ENCODE data around the gene TIMM8B. TPM values are rescaled to one million over a fixed set of nuclear protein-coding genes. Genes with fewer than 3 reads are reported as not detected.
A peak's percentile ranks its signal among the peaks of the same experiment; 100 is the strongest.
"Not testable (repeated sequence)": the region's sequence is repeated elsewhere in the genome, so short reads cannot be mapped to it uniquely, and the experiment has no call there.

The TIMM8B gene
- total and polyA plus RNA-seq, 5 experiments from 2014 or later, result 26.2 to 75.2 (median 58.0) TPM

DNA sequence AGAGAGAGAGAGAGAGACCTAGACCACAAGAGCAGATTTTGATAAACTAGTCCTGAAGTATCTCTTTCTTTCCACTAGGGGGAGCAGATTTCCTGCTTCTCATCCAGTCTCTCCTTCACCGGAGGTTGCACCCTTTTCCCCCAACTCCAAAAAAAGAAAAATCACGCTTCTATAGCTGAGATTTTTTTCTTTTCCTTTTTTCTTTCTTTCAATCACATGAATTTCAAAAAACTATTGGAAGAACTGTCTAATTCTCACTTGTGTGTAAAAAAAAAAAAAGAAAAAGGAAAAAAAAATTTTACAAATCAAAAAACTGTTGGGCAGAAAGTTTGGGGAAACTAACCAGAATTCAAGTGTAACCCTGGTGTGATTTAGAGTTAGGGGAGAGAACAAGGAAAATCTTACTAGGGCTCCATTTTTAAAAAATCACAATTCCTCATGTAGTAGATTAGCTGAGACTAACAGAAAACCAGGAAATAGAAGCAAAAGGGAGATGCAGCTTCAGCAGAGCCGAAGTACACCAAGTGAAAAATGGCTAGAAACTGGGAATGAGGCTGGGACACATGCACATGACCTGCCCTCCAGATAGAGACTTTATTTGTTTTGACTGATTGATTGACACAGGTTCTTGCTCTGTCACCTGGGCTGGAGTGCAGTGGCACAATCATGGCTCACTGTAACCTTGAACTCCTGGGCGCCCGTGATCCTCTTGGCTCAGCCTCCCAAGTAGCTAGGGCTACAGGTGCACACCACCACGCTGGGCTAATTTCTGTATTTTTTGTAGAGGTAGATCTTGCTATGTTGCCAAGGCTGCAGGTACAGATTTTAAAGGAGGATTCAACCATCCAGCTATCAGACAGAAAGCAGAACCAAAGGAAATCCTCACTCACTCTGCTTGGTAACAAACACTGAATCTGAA is 27.2 kb upstream of the TIMM8B start:
- POLR2A ChIA-PET, result interaction anchor here (0.7 kb wide), 1 partner anchor 525 kb away, joined by 5 read pairs; no protein-coding TSS in a partner anchor
- Mint-ChIP-seq H3K27ac (no peak overlapping the region), H3K4me3 (no peak overlapping the region), H3K27me3 (no peaks in the 10 kb centered on the region), H3K36me3 (peaks cover 0 to 13% (median 4%) of the 10 kb centered on the region in 3 donors), H3K9me3 (no peaks in the 10 kb centered on the region), H3K4me1 (peaks cover 2 to 16% (median 14%) of the 10 kb centered on the region in 4 donors)
- DNase-seq (peak in 3 of 10 donors; percentile 45 to 47 (median 46)), ATAC-seq (peak in 1 of 2 donors; percentile 54)

DNA sequence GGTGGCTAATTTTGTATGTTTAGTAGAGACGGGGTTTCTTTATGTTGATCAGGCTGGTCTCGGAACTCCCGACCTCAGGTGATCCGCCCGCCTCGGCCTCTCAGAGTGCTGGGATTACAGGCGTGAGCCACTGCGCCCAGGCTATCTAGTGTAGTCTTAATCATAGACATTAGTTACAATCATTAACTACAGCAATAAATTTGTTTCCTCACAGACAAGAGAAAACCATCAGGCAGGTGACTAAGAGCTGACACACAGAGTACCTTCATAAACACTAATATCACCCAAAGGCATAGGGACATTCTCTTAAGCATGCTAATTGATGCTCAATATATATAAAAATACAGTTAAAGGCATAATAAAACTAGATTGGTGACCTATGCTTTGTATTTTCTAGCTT is 19.5 kb upstream of the TIMM8B start:
- Mint-ChIP-seq H3K36me3 (peaks cover 4 to 12% (median 7%) of the 10 kb centered on the region in 3 donors), H3K4me3 (no peak overlapping the region), H3K27me3 (no peaks in the 10 kb centered on the region), H3K27ac (no peak overlapping the region), H3K4me1 (no peaks in the 10 kb centered on the region), H3K9me3 (no peaks in the 10 kb centered on the region)
- ATAC-seq (no peak), DNase-seq (no peak)
- POLR2A ChIA-PET, result no interaction called here

GRCh38 chr11:112103446-112103845 is 16.9 kb upstream of the TIMM8B start:
- Mint-ChIP-seq H3K4me3 (no peak overlapping the region), H3K27me3 (no peaks in the 10 kb centered on the region), H3K27ac (no peak overlapping the region), H3K36me3 (peaks cover 4 to 15% (median 10%) of the 10 kb centered on the region in 3 donors), H3K4me1 (peaks cover 0 to 1% (median 0%) of the 10 kb centered on the region in 4 donors), H3K9me3 (no peaks in the 10 kb centered on the region)
- POLR2A ChIA-PET, result no interaction called here
- ATAC-seq (no peak), DNase-seq (no peak)

DNA sequence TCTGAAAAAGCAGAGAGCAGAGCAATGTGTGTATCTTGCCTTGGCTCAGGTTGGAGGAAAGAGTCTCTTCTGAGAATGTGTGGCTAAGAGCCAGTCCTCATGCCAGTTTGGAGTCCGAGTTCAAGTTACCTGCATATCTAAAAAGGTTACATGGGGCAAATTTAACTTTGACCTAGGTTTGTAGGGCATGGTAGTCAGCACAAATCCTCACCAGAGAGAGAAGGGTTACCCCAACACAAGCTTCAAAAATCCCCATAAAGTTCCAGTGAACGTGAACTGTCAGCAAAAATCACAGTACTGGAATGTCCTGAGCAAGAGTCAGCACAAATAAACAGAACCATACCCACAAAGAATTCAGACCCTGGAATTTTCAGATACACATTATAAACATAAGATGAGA is 13.9 kb upstream of the TIMM8B start:
- H3K27me3 Mint-ChIP-seq, result no peaks in the 10 kb centered on the region

GRCh38 chr11:112097734-112098528 is 11.4 kb upstream of the TIMM8B start:
- Mint-ChIP-seq H3K27ac (peak overlapping the region in 2 of 10 donors; percentile 13 to 33), H3K4me3 (no peak overlapping the region), H3K9me3 (no peaks in the 10 kb centered on the region), H3K27me3 (no peaks in the 10 kb centered on the region), H3K36me3 (peaks cover 8 to 54% (median 16%) of the 10 kb centered on the region in 3 donors), H3K4me1 (peaks cover 0 to 7% (median 0%) of the 10 kb centered on the region in 4 donors)
- ATAC-seq (no peak), DNase-seq (no peak)
- POLR2A ChIA-PET, result no interaction called here

More for the DNA sequence above, 13.9 kb upstream of the TIMM8B start:
- Mint-ChIP-seq H3K36me3 (peaks cover 8 to 35% (median 10%) of the 10 kb centered on the region in 3 donors), H3K4me1 (peaks cover 0 to 7% (median 0%) of the 10 kb centered on the region in 4 donors), H3K4me3 (no peak overlapping the region), H3K9me3 (no peaks in the 10 kb centered on the region), H3K27ac (peak overlapping the region in 1 of 10 donors; percentile 22)
- ATAC-seq, result no peak
- POLR2A ChIA-PET, result no interaction called here
- DNase-seq, result no peak

- no peaks in the 10 kb centered on the region for H3K27me3 Mint-ChIP-seq
- no peaks in the 10 kb centered on the region for H3K9me3 Mint-ChIP-seq
- ATAC-seq, result no peak
- H3K4me1 Mint-ChIP-seq, result peaks cover 0 to 12% (median 3%) of the 10 kb centered on the region in 4 donors
- H3K27ac Mint-ChIP-seq, result no peak overlapping the region
- H3K4me3 Mint-ChIP-seq, result no peak overlapping the region
- no peak for DNase-seq
- POLR2A ChIA-PET, result interaction anchor here (0.7 kb wide), 1 partner anchor 1121 kb away, joined by 4 read pairs; no protein-coding TSS in a partner anchor
- H3K36me3 Mint-ChIP-seq, result peaks cover 17 to 68% (median 20%) of the 10 kb centered on the region in 3 donors
Observed at GRCh38 chr11:112096194-112096593, 9.6 kb upstream of the TIMM8B start.

- H3K9me3 Mint-ChIP-seq, ATAC-seq, POLR2A ChIA-PET, H3K27me3 Mint-ChIP-seq, DNase-seq, H3K4me3 Mint-ChIP-seq, H3K27ac Mint-ChIP-seq: not testable (repeated sequence)
- H3K4me1 Mint-ChIP-seq, result peaks cover 0 to 12% (median 6%) of the 10 kb centered on the region in 4 donors
- peaks cover 21 to 73% (median 21%) of the 10 kb centered on the region in 3 donors for H3K36me3 Mint-ChIP-seq
Observed at GRCh38 chr11:112095302-112095701, 8.7 kb upstream of the TIMM8B start.

DNA sequence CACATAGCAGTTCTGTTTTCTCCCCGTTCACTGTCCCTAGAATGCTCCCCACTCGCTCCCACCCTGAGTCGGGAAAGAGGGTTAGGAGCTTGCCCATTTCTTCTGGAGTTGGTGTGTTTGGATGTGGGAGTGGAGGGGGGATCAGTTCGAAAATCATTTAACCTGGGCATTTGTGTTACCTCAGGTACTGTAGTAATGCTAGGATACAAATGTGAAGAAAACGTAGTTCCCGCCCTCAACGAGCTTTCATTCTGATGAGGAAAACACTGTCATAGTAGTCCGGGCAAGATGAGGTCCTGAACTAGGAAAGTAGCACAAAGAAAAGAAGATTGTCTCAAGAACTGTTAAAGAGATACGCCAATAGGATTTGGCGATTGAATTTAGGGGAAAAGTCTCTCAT is 656 bp upstream of the TIMM8B start:
- peaks cover 21 to 88% (median 24%) of the 10 kb centered on the region in 3 donors for H3K36me3 Mint-ChIP-seq
- H3K4me1 Mint-ChIP-seq, result peaks cover 47 to 58% (median 52%) of the 10 kb centered on the region in 4 donors
- H3K27ac Mint-ChIP-seq, result peak overlapping the region; percentile 97 to 99 (median 99)

DNA sequence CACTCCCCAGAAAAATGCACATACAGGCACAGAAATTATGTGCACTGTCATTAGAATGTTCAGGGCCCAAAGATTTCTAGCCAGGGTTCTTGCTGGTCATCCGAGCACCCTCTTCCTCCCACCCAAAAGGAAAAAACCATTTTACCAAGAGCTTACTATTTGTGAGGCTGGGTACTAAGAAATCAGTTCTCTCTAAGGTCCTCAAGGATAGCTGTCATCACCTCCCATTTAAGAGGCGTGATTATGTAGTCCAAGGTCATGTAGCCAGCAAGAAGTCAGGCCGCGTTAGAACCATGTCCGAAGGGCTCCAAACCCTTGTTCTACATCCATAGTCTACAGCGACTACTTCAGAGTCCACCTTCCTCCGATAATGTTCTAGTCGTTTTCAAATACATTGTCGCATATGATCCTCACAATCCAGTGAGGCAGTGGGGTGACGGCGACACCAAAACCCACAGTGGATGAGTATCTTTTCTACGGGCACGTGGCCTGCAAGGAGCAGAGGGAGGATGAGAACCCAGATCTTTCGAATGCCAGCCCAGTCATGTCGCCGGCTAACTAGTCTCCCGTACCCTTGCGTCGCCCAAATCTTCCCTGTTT is 634 bp downstream of the TIMM8B start:
- DNase-seq (peak in 2 of 10 donors; percentile 2 to 13), ATAC-seq (no peak)
- Mint-ChIP-seq H3K4me3 (peak overlapping the region; percentile 93 to 100 (median 99)), H3K9me3 (no peaks in the 10 kb centered on the region), H3K4me1 (peaks cover 44 to 54% (median 51%) of the 10 kb centered on the region in 4 donors), H3K36me3 (peaks cover 17 to 84% (median 20%) of the 10 kb centered on the region in 3 donors), H3K27ac (peak overlapping the region; percentile 97 to 99 (median 99)), H3K27me3 (peaks cover 0 to 3% (median 0%) of the 10 kb centered on the region in 5 donors)
- POLR2A ChIA-PET, result interaction anchor here (0.9 to 1.9 kb wide), 6 partner anchors 12 to 1656 kb away, joined by 3 to 11 read pairs (median 6); partner anchors contain the start of genes ALG9, FDX1, NKAPD1 and PIH1D2

More for the DNA sequence above, 656 bp upstream of the TIMM8B start:
- H3K9me3 Mint-ChIP-seq, result no peaks in the 10 kb centered on the region
- peaks cover 0 to 3% (median 0%) of the 10 kb centered on the region in 5 donors for H3K27me3 Mint-ChIP-seq
- ATAC-seq (no peak), DNase-seq (no peak)
- peak overlapping the region; percentile 93 to 100 (median 99) for H3K4me3 Mint-ChIP-seq
- POLR2A ChIA-PET, result interaction anchor here (0.9 to 1.9 kb wide), 9 partner anchors 11 to 1658 kb away, joined by 3 to 11 read pairs (median 4); partner anchors contain the start of genes ALG9, FDX1, NKAPD1 and PIH1D2

DNA sequence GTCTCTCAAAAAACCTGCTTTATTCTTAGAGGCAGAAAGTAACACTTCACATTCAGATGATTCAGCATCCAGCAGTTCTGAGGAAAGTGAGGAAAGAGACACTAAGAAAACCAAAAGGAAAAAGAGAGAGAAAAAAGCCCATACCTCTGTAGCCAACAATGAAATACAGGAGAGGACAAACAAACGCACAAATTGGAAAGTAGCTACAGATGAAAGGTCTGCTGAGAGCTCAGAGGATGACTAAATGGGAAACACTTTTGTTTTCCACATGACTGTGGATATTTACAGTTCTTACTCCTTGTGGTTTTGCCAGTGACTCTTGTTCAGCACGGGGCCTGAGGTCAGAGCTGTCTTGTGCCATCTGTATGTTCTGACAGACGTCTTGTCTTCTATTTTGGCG is 3.8 kb downstream of the TIMM8B start:
- Mint-ChIP-seq H3K36me3 (peaks cover 11 to 82% (median 13%) of the 10 kb centered on the region in 3 donors), H3K9me3 (no peaks in the 10 kb centered on the region), H3K4me1 (peaks cover 26 to 31% (median 28%) of the 10 kb centered on the region in 4 donors), H3K27ac (peak overlapping the region in 5 of 10 donors; percentile 15 to 44 (median 34)), H3K4me3 (no peak overlapping the region), H3K27me3 (peaks cover 0 to 3% (median 0%) of the 10 kb centered on the region in 5 donors)
- DNase-seq, result no peak
- ATAC-seq, result no peak
- POLR2A ChIA-PET, result no interaction called here

GRCh38 chr11:112073941-112074811 is 12.4 kb downstream of the TIMM8B start, which contains the start of the genes NKAPD1 and PIH1D2:
Gene NKAPD1, plus strand, starts transcription at chr11:112074299. Its CDS starts 1,276 bp downstream, at chr11:112075575.
Gene PIH1D2, minus strand, starts transcription at chr11:112074017. Its CDS starts 843 bp downstream, at chr11:112073174.
- H3K4me3 Mint-ChIP-seq, result peak within 1 kb of the TSS; percentile 84 to 97 (median 95)

More at GRCh38 chr11:112073941-112074811, 12.4 kb downstream of the TIMM8B start, which contains the start of the genes NKAPD1 and PIH1D2:
- DNase-seq, result peak; percentile 55 to 94 (median 84)
- H3K27ac Mint-ChIP-seq, result peak within 1 kb of the TSS; percentile 93 to 98 (median 96)
- ATAC-seq, result peak; percentile 89 to 90
- H3K36me3 Mint-ChIP-seq, result peaks cover 5 to 30% (median 7%) of the 10 kb centered on the region in 3 donors
- H3K27me3 Mint-ChIP-seq, result peaks cover 0 to 8% (median 2%) of the 10 kb centered on the region in 5 donors
- POLR2A ChIA-PET, result interaction anchor here (0.6 to 2.1 kb wide), 2 partner anchors 12 to 53 kb away, joined by 4 to 11 read pairs; partner anchors contain the start of genes SDHD and TIMM8B
- peaks cover 19 to 40% (median 32%) of the 10 kb centered on the region in 4 donors for H3K4me1 Mint-ChIP-seq
- no peaks in the 10 kb centered on the region for H3K9me3 Mint-ChIP-seq

All from naive thymus-derived CD8-positive, alpha-beta T cell (primary cell).